Activated naive CD8-positive, alpha-beta T cell (primary cell): ENCODE measurements around the gene COPS9.

Experiments
- H3K27ac Mint-ChIP-seq: one replicate; pipeline ENCODE4 v1.8.0; 2021; ENCODE audit warnings: mixed read lengths
- H3K27me3 Mint-ChIP-seq: one replicate; pipeline ENCODE4 v1.8.0; 2021; ENCODE audit warnings: mixed read lengths
- H3K36me3 Mint-ChIP-seq: one replicate; pipeline ENCODE4 v1.8.0; 2021; ENCODE audit warnings: mixed read lengths
- H3K4me1 Mint-ChIP-seq: one replicate; pipeline ENCODE4 v1.8.0; 2021; ENCODE audit warnings: low read depth, mixed read lengths
- H3K4me3 Mint-ChIP-seq: one replicate; pipeline ENCODE4 v1.8.0; 2021; ENCODE audit warnings: mild to moderate bottlenecking, mixed read lengths
- H3K9me3 Mint-ChIP-seq: one replicate; pipeline ENCODE4 v1.8.0; 2021; ENCODE audit warnings: low read depth, mixed read lengths

Gene COPS9

DNA sequence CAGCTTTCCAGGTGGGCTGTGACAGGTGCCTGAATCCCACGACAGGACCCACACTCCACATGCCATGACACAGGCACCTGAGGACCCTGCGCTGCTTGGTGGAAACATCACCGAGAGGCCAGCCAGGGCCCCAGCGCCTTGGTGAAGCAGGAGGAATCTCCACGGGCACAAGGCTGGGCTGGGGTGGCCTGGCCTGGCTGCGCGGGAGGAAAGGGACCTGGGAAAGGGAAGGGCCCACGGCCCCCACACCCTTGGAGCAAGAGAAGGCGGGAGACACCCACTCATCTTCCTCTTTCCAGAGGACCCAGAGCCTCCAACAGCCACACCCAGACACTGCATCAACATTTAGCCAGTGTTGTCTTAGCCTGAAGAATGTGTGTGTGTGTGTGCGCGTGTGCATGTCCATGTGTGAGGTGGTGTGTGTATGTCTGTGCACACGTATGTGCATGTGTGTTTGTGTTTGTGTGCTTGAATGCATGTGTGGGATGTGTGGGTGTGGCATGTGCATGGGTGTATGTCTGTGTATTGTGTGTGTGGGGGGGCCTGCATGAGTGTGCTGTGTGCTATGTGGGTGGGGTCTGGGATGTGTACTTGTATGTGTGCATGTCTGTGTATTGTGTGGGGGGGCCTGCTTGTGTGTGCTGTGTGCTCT lies 10.6 kb upstream of the COPS9 start:
- no peak overlapping the region for H3K27ac Mint-ChIP-seq
- no peak overlapping the region for H3K4me3 Mint-ChIP-seq
- H3K27me3 Mint-ChIP-seq = peaks cover 2% of the 10 kb centered on the region
- no peaks in the 10 kb centered on the region for H3K9me3 Mint-ChIP-seq
- no peaks in the 10 kb centered on the region for H3K36me3 Mint-ChIP-seq
- H3K4me1 Mint-ChIP-seq = peaks cover 2% of the 10 kb centered on the region

- H3K36me3 Mint-ChIP-seq = no peaks in the 10 kb centered on the region
- no peak overlapping the region for H3K27ac Mint-ChIP-seq
- no peak overlapping the region for H3K4me3 Mint-ChIP-seq
- no peaks in the 10 kb centered on the region for H3K9me3 Mint-ChIP-seq
- H3K27me3 Mint-ChIP-seq = peaks cover 2% of the 10 kb centered on the region
- peaks cover 2% of the 10 kb centered on the region for H3K4me1 Mint-ChIP-seq
These were observed 10.0 kb upstream of the COPS9 start for GRCh38 chr2:240146141-240146561.

- Mint-ChIP-seq H3K36me3 (no peaks in the 10 kb centered on the region), H3K4me3 (no peak overlapping the region), H3K27me3 (peaks cover 2% of the 10 kb centered on the region), H3K27ac (no peak overlapping the region), H3K4me1 (peaks cover 2% of the 10 kb centered on the region), H3K9me3 (no peaks in the 10 kb centered on the region)
These were observed 9.4 kb upstream of the COPS9 start for GRCh38 chr2:240145461-240145860.

DNA sequence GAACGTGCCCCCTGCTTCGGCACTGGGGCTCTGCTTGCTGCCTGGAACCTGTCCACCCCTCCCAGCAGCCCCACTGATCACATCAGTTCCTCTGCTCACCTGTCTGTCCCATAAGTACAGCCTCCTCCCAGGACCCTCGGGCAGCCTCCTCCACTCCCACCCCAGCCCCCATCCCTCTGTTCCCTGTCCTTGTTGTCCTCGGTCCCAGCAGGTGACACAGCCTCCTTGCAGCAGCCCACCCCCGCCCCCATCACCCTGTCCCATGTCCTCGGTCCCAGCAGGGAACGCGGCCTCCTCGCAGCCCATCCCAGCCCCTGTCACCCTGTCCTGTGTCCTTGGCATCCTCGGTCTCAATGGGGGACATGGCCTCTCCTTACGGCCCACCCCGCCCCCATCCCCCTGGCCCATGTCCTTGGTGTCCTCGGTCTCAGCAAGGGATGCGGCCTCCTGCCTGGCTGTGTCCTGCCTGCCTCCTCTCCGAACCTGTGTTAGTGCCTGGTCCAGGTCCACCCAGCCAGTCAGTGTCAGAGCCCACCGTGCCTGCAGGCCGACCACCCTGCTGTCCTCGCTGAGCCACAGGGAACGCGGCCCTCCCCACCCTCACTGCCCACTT lies 8.7 kb upstream of the COPS9 start:
- no peak overlapping the region for H3K4me3 Mint-ChIP-seq
- peaks cover 2% of the 10 kb centered on the region for H3K4me1 Mint-ChIP-seq
- no peak overlapping the region for H3K27ac Mint-ChIP-seq
- no peaks in the 10 kb centered on the region for H3K27me3 Mint-ChIP-seq
- H3K9me3 Mint-ChIP-seq = no peaks in the 10 kb centered on the region
- no peaks in the 10 kb centered on the region for H3K36me3 Mint-ChIP-seq

- no peaks in the 10 kb centered on the region for H3K27me3 Mint-ChIP-seq
- no peak overlapping the region for H3K4me3 Mint-ChIP-seq
- no peaks in the 10 kb centered on the region for H3K9me3 Mint-ChIP-seq
- no peaks in the 10 kb centered on the region for H3K36me3 Mint-ChIP-seq
- H3K27ac Mint-ChIP-seq = no peak overlapping the region
- peaks cover 2% of the 10 kb centered on the region for H3K4me1 Mint-ChIP-seq
These were observed 7.9 kb upstream of the COPS9 start for GRCh38 chr2:240143801-240144648.

- no peaks in the 10 kb centered on the region for H3K36me3 Mint-ChIP-seq
- no peak overlapping the region for H3K4me3 Mint-ChIP-seq
- no peaks in the 10 kb centered on the region for H3K27me3 Mint-ChIP-seq
- H3K27ac Mint-ChIP-seq = no peak overlapping the region
- no peaks in the 10 kb centered on the region for H3K9me3 Mint-ChIP-seq
- peaks cover 2% of the 10 kb centered on the region for H3K4me1 Mint-ChIP-seq
These were observed 7.2 kb upstream of the COPS9 start for GRCh38 chr2:240143276-240143675.

DNA sequence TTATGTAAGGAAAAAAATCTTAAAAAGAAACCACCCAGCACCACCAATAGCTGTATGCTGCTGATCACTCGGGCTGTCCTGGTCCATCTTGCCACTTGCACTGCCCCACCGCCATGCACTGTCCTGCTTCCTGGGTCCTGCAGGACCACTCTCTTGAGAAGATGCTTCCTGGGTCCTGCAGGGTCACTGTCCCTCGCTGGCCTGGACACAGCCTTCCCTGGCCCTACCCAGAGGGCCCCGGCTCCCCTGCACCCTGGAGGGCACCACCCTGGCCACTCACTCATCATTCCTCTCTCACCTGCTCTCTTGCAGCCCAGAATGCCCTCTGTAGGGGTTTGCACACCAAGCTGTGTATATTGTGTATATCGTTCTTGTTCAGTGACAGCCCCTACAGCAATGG lies 6.8 kb upstream of the COPS9 start:
- Mint-ChIP-seq H3K27me3 (no peaks in the 10 kb centered on the region), H3K4me3 (no peak overlapping the region), H3K9me3 (no peaks in the 10 kb centered on the region), H3K36me3 (no peaks in the 10 kb centered on the region), H3K27ac (no peak overlapping the region), H3K4me1 (peaks cover 2% of the 10 kb centered on the region)

DNA sequence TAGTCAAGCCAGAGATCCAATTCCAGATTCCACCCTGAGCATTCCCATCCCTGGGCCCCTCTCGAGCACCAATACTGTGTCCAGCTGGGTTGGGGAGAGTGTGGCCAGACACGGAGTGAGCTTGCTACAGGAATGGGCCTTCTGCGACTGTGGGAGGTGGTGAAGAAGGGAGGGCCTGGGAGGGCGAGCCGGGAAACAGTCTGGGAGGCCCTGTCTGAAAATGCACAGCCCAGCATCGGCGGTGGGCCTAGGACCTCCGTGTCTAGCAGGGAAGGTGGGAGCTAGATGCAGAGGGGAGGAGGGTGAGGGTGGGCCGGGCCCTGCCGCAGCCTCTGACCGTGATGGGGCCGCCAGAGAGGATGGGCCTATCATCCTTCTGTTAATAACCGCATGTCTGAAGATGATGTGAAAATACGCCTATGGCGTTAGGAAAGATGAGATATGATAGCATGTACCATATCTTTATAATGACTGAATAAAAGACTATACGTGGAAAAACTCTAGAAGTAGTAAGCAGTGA lies 6.2 kb upstream of the COPS9 start:
- Mint-ChIP-seq H3K27ac (no peak overlapping the region), H3K36me3 (no peaks in the 10 kb centered on the region), H3K4me3 (no peak overlapping the region), H3K27me3 (no peaks in the 10 kb centered on the region), H3K9me3 (no peaks in the 10 kb centered on the region), H3K4me1 (peaks cover 2% of the 10 kb centered on the region)

DNA sequence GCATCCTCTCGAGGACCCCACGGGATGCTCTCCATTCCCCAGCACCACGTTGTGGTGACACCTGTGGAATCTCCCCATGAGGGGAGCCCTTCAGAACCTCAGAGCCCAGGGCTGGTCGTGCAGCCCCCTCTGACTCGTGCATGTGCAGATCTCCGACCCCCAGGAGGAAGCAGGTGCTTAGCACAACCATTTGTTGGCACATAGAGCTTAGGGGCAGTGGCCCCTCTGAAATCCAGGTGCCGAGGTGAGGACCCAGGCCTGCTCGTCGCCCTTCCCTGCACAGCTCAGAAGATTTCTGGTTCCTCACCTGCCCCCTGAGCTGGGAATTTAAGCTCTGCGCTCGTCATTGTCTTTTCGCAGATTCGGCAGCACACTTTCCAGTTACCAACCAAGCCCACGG lies 5.6 kb upstream of the COPS9 start:
- H3K27ac Mint-ChIP-seq = no peak overlapping the region
- H3K36me3 Mint-ChIP-seq = no peaks in the 10 kb centered on the region
- H3K4me1 Mint-ChIP-seq = peaks cover 7% of the 10 kb centered on the region
- H3K4me3 Mint-ChIP-seq = no peak overlapping the region
- no peaks in the 10 kb centered on the region for H3K9me3 Mint-ChIP-seq
- no peaks in the 10 kb centered on the region for H3K27me3 Mint-ChIP-seq

DNA sequence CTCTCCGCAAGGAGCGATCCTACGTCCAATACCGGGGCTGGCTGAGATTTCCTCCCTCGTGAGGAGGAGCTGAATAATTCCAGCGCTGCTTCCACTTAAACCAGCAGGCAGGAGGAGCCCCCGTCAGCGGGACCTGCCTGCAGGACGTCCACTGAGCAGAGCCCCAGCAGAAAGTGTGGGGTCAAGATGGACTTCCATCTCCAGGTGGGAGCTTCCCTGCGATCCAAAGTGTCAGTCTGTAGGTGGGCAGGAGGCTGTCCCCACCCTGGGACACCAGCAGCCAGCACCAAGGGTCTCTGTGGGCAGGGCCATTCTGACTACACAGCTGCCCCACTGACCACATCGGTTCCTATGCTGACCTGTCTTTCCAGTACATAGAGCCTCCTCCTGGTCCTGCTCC lies 4.8 kb upstream of the COPS9 start:
- Mint-ChIP-seq H3K9me3 (no peaks in the 10 kb centered on the region), H3K27ac (no peak overlapping the region), H3K27me3 (no peaks in the 10 kb centered on the region), H3K4me3 (no peak overlapping the region), H3K36me3 (no peaks in the 10 kb centered on the region), H3K4me1 (peaks cover 7% of the 10 kb centered on the region)

DNA sequence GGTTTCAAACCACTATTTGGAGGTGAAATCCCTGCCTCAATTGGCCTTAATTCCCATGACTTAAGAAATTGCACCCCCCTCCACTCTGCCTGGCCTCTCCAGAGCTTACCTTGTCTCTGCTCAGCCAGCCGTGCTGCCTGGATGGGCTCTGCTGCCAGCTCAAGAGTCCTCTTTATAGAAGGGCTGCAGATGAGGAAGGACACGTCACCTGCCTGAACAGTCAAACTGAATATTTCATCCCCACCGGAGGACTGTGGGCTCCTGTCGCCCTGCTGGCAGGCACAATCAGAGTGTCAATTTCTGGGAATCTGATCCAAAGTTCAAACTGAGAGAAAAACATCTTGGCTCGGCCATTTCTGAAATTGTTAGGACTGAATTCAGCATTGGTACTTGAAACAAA lies 4.4 kb upstream of the COPS9 start, which contains the start of gene OTOS:
OTOS (minus strand) TSS at position 148 of the 400 bp plus-strand sequence. CDS start 332 bp downstream, outside the sequence.
- Mint-ChIP-seq H3K9me3 (no peaks in the 10 kb centered on the region), H3K27me3 (no peaks in the 10 kb centered on the region), H3K4me1 (peaks cover 8% of the 10 kb centered on the region), H3K4me3 (no peak within 1 kb of the TSS), H3K27ac (no peak within 1 kb of the TSS), H3K36me3 (no peaks in the 10 kb centered on the region)

DNA sequence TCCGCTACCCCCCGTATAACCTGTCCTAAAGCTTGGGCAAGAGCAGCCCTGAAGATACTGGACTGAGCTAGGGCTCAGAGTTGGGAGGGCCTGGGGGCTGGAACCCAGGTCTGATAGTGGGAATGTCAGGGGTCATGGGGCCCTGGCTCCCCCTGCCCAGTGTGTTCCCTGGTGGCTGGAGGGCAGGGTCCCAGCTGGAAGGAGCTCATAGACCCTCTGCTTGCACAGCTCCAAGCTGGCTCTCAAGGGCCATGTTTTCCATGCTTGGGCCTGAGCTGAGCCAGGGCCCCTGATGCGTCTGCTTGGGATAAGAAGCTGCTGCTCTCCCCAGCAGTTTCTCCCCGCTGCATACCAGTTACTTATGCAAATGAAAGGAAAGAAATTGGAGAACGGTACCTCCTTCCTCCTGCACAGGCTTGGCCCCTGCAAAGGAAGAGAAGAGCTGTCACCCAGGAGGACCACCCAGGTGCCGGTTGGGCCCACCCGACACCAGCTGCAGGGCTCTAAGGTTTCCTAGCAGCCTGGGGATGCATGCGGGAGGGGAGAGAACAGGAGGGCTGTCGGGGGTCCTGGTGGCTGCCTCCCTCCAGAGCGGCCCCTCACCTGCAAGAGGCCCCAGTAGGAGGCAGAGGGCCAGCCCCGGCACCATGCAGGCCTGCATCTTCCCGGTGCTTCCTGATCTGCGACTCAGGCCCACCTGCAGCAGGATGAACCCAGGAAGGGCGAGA lies 3.7 kb upstream of the COPS9 start:
- Mint-ChIP-seq H3K27ac (no peak overlapping the region), H3K4me1 (peaks cover 15% of the 10 kb centered on the region), H3K36me3 (no peaks in the 10 kb centered on the region), H3K9me3 (no peaks in the 10 kb centered on the region), H3K27me3 (no peaks in the 10 kb centered on the region), H3K4me3 (no peak overlapping the region)

DNA sequence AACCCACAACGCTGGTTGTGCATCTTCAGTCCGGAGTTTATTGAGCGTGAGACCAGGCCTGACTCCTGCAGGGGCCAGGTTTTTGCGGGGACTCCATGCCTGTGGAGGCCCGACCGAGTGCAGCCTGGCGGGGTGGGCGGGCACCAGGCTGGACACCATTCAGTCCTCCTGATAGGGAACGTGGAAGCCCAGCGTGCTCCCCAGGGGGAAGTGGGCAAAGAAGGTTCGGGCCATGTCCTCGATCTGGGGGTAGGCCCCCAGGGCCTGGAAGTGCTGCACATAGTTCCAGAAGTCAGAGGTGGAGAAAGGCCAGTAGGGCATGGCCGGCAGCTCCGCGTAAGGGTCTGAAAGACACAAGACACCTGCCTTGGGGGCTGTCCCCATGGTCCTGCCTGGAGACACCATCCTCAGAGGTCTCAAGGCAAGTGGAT lies 2.9 kb upstream of the COPS9 start:
- Mint-ChIP-seq H3K27ac (no peak overlapping the region), H3K4me3 (no peak overlapping the region), H3K36me3 (no peaks in the 10 kb centered on the region), H3K4me1 (peaks cover 23% of the 10 kb centered on the region), H3K27me3 (no peaks in the 10 kb centered on the region), H3K9me3 (no peaks in the 10 kb centered on the region)

- Mint-ChIP-seq H3K4me3 (peak overlapping the region; percentile 53), H3K27ac (no peak overlapping the region), H3K9me3 (no peaks in the 10 kb centered on the region), H3K36me3 (no peaks in the 10 kb centered on the region), H3K4me1 (peaks cover 24% of the 10 kb centered on the region), H3K27me3 (no peaks in the 10 kb centered on the region)
These were observed 2.3 kb upstream of the COPS9 start for GRCh38 chr2:240138254-240138984.
